Astrocyte of the spinal cord (primary cell): Measurements from ENCODE around the gene HES6.

Source experiments
- DNase-seq: peaks from one replicate; pipeline ENCODE4 v3.0.0; 2011; ENCODE audit warnings: low read depth, low spot score
- H3K4me3 ChIP-seq: 2 replicates; pipeline ENCODE4 v1.5.1; 2011; ENCODE audit warnings: low read depth, mild to moderate bottlenecking, low read length, moderate library complexity
- in situ Hi-C: cut with HindIII; loops from 2 replicates; pipeline ENCODE4 v1.10.0; 2017; ENCODE audit warnings: low sequenced_read_pairs
- TF ChIP-seq, protein P1 (sequence below): IDR thresholded peaks from 2 replicates; pipeline ENCODE4 v1.5.1; 2012; ENCODE audit warnings: low read depth, mild to moderate bottlenecking, low read length, inconsistent platforms

The HES6 gene

DNA sequence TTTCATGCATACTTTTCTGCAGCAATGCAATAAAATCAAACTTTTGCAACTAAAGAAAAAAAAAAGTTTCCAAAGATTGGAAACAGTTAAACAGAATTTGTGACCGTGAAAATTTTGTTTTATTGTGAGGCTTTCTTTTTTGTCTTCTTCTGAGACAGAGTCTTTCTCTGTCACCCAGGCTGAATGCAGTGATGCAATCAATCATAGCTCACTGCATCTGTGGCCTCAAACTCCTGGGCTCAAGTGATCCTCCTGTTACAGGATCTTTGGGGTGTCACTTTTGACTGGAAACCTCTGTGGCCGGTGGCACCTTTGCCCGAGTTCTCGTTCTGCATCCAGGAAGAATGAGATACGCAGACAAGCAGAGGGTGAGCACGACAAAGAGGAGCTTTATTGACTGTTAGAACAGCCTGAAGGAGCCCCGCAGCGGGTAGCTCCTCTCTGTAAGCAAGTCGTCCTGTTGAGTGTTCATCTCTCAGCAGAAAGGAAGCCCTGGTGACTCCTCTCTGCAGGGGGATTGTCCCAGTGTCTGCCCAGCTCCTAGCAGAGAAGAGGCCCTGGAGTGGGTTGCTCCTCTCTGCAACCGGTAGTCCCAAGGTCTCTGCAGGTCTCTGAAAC lies 19.5 kb downstream of the HES6 start:
- no peak for DNase-seq
- no peak overlapping the region for H3K4me3 ChIP-seq
- in situ Hi-C loops, result no loop called here
- TF ChIP-seq, protein P1, sequence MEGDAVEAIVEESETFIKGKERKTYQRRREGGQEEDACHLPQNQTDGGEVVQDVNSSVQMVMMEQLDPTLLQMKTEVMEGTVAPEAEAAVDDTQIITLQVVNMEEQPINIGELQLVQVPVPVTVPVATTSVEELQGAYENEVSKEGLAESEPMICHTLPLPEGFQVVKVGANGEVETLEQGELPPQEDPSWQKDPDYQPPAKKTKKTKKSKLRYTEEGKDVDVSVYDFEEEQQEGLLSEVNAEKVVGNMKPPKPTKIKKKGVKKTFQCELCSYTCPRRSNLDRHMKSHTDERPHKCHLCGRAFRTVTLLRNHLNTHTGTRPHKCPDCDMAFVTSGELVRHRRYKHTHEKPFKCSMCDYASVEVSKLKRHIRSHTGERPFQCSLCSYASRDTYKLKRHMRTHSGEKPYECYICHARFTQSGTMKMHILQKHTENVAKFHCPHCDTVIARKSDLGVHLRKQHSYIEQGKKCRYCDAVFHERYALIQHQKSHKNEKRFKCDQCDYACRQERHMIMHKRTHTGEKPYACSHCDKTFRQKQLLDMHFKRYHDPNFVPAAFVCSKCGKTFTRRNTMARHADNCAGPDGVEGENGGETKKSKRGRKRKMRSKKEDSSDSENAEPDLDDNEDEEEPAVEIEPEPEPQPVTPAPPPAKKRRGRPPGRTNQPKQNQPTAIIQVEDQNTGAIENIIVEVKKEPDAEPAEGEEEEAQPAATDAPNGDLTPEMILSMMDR, result no peak

- H3K4me3 ChIP-seq, result no peak overlapping the region
- TF ChIP-seq, protein P1, result no peak
- in situ Hi-C loops, result no loop called here
- DNase-seq, result no peak
Measured at GRCh38 chr2:238216651-238217184, 23.1 kb downstream of the HES6 start.

DNA sequence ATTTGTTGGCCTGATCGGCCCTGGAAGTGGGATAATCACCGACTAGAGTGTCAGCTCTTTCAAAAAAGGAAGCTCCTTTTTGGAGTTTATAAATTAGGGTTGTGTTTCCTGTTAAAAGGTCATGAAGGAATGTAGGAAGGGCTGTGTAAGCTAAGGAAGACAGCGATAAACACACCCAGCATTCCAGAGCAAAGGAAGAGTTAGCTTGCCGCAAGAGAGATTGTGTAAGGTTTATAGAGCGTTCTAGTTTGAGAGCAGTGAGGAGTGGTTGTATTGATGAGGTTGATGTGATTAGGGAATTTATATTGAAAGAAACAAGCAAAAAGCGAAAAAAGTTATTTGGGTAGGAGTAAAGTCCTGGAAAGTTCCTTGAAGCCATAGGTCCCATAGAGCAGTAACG lies 32.8 kb downstream of the HES6 start:
- no peak for DNase-seq
- TF ChIP-seq, protein P1, result no peak
- no peak overlapping the region for H3K4me3 ChIP-seq
- in situ Hi-C loops, result no loop called here

DNA sequence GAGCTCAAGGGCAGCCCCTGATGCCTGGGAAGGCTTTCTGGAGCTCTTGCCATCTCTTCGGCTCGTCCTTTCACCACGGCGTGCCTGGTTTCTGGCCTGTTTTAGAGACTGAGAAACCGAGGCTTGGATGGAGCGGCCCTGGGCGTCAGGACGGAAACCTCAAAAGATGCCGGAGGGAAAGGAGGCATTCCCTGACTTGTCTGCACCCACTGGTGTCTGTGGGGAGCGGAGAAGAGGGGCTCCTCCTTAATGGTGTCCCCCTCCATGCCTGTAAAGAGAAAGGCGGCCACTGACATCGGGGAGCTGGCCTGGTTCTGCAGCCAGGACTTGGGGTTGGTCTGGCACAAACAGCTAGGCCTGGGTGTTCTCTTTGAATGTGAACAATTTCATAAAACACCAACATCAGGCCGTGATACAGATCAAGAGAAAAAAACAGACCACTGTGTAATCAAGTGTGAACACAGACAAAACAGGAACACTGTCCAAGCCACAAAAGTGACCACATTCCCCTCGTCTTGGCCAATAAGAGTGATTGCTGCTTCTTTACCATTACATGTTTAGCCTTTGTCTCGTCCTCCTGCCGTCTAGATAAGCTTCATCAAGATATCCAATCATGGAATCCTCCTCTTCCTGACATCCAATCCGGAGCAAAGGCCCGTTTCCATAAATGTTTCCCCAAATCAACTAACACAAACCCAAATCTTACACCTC lies 35.7 kb downstream of the HES6 start:
- in situ Hi-C loops, result no loop called here
- DNase-seq, result no peak
- TF ChIP-seq, protein P1, result no peak
- H3K4me3 ChIP-seq, result peak overlapping the region; percentile 38

GRCh38 chr2:238203094-238203972 lies 36.5 kb downstream of the HES6 start, which contains the start of gene ILKAP:
Gene ILKAP, minus strand, starts transcription at chr2:238203695. Its CDS starts 142 bp downstream, at chr2:238203553.
- peak within 1 kb of the TSS; percentile 66 for H3K4me3 ChIP-seq
- in situ Hi-C loops, result no loop called here
- TF ChIP-seq, protein P1, result no peak
- DNase-seq, result peak; percentile 70

GRCh38 chr2:238202326-238203093 lies 37.3 kb downstream of the HES6 start:
- peak overlapping the region; percentile 66 for H3K4me3 ChIP-seq
- in situ Hi-C loops, result no loop called here
- TF ChIP-seq, protein P1, result no peak
- DNase-seq, result peak; percentile 28
